GM19455 (cell line): ENCODE data around the gene GRK3.
"Not testable (repeated sequence)": the region's sequence is repeated elsewhere in the genome, so short reads cannot be mapped to it uniquely, and the experiment has no call there.

Source experiments
- ATAC-seq: cut with Tn5 transposase; IDR thresholded peaks from one replicate; pipeline ENCODE4 v1.9.1; 2021; ENCODE audit not compliant: unreplicated experiment

The GRK3 gene

DNA sequence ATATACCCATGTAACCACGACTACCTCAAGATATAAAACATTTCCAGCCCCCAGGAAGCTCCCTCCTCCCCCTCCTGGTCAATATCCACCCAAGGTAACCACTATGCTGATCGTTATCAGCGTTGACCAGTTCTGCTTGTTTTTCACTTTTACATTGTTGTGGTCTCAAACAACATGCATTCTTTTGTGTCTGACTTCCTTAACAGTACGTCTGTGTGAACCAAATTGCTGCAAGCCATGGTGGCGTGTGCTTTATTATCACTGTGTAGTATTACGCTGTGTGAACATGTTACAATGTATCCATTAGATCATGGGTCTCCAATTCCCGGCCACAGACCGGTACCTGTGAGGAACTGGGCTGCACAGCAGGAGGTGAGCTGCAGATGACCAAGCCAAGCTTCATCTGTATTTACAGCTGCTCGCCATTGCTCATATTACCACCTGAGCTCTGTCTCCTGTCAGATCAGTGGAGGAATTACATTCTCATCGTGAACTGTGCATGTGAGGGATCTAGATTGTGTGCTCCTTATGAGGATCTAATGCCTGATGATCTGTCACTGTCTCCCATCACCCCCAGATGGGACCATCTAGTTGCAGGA, 15.5 kb upstream of the GRK3 start:
- ATAC-seq: no peak

DNA sequence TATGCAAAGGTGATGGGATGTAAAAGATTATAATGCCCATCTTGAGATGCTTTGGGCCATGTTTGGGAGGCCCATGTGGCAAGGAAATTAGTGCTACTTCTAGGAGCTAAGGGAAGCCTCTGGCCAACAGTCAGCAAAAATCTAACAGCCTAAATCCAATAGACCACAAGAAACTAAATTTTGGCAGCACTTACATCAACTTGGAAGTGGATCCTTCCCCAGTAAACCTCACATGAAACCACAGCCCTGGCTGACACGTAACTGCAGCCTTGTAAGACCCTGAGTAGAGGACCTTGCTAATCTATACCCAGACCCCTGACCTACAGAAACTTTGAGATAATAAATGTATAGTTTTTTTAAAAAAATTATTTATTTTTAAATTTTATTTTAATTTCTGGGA, 13.1 kb upstream of the GRK3 start:
- ATAC-seq: no peak

DNA sequence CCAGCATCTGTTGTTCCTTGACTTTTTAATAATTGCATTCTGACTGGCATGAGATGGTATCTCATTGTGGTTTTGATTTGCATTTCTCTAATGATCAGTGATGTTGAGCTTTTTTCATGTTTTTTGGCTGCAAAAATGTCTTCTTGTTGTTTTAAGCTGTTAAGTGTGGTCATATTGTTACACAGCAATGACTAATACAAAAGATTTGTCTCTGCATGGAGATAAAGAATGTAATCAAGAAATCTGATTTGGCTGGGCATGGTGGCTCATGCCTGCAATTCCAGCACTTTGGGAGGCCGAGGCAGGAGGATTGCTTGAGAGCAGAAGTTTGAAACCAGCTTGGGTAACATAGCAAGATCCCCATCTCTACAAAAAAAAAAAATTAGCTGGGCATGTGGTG, 12.1 kb upstream of the GRK3 start:
- not testable (repeated sequence) for ATAC-seq

DNA sequence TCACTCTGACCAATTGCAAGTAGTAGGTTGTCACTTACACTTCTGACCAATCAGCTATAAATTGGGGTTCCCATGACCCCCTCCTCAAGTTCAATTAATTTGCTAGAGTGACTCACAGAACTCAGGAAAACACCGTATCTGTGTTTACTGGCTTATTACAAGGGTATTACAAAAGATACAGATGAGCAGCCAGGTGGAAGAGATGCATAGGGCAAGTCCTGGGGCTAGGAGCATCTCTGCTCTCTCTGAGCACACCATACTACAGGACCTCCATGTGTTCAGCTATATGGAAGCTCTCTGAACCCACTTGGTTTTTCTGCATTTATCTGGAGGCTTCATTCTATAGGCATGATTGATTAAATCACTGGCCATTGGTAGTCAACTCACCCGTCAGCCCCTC, 11.3 kb upstream of the GRK3 start:
- no peak for ATAC-seq

DNA sequence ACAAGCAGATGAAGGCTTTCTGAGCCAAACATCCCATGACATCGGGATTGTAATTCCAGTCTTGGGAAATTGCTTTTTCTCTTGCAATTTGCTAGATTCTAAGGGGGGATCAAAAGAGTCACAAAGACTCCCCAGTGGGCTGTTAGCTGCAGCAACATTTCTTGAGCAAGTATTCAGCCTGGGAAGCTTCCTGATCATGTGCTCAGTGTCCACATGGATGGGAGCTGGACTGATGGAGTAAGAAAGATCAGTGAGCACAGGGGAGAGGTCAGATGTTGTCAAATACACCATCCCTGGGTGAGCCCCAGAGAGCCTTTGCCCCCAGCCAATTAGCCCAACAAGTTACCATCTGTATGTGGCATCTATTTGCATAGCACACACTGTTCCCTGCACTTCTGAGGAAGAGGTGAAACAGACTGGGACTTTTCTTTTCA, 10.2 kb upstream of the GRK3 start:
- no peak for ATAC-seq

DNA sequence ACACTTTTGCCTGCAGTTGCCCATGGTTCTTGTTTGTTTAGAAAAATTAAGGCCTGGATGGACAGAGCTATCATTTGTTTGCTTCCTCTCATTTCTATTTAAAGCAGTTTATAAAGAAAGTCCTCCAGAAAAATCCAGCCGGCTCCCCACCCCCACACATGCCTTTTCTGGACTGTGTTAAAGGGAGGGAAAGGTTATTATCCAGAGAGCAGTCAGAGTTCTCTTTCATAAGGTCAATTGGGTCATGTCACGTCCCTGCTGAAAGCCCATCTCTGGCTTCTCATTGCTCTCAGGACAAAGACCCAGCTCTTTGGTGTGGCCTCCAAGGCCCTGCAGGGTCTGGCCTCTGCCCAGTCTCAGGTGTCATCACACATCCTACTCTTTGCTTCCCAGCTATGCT, 9.8 kb upstream of the GRK3 start:
- ATAC-seq: no peak

DNA sequence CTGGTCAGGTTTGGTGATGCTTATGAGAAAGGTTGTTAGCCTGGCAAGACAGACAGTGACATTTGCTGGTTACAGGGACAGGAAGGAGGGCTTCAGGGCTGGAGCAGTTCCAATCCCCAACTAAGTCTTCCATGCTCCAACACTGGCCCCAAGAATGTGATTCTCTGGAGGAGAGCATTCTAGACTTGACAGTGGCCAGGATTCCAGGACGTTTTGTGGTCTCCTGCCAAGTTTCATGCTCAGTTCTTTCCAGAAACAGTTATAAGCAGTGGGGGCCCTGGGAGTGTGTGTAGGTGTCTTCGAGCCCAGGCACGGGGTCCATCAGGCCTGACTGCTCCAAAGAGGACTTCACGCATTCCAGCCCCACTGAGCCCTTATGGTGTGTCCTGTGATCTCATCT, 8.9 kb upstream of the GRK3 start:
- no peak for ATAC-seq

DNA sequence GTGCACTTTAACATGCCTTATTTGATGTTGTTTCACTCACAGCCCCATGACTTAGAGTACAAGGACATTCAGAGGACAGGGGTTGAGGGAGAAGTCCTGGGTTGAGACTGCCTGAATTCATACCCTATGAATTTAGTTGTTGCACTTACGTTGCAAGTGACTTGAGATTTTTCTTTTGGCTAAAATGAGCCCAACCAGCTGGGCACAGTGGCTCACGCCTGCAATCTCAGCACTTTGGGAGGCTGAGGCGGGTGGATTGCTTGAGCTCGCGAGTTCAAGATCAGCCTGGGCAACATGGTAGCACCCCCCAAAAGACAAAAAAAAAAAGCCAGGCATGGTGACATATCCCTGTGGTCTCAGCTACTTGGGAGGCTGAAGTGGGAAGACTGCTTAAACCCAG, 7.3 kb upstream of the GRK3 start:
- ATAC-seq: no peak

DNA sequence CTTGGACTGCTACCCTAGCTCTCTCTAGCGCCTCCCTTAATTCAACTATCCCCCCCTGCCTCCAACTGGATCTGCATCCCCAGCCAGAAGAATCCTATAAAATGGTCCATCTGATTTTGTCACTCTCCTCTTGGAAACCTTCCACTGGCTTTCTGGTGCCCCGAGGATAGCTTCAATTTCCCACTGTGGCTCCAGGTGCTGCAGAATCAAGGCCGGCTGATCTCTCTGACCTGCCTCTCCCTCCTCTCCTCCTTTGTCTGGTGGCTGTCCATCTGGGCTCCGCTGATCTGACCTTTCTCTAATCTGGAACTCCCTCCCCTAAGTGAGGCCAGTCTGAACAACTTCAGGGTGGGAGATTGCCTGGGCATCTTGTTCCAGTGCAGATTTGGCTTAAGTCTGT, 6.1 kb upstream of the GRK3 start:
- no peak for ATAC-seq

DNA sequence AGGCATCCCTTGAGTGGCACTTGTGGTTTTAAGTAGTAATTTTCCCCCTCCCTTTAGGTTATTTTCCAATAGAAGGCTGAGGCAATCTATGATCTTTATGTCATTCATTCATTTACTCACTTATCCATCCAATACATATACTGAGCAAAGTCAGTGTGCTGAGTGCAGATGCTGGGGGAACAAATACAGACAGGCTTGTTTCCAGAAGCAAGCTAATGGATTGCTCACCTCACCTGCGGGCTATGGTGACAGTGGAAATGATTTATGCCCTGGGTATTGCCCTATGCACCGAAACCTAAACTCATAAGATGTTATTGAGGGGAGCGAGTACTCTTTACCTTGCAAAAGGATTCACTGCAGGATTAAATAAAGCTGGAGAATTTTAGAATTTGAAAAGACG, 4.6 kb upstream of the GRK3 start:
- ATAC-seq: not testable (repeated sequence)

DNA sequence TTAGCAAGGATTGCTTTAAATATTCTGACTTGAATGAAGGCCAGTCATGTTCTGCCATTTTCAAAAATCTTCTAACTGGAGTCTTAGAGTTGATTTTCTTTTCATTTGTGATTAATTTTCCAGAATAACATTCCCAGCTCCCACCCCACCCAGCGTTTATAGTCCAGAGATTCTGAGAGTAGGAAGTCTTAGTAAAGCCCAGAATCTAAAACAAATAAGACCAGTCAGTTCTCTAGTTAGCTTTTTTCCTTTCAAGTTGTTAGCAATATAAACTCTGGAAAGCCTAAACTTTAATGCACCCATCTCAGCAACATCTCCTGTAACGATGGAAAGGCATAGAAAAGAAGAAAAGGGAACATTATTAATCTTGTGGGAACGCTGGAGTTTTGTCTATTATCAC, 3.3 kb upstream of the GRK3 start:
- not testable (repeated sequence) for ATAC-seq

DNA sequence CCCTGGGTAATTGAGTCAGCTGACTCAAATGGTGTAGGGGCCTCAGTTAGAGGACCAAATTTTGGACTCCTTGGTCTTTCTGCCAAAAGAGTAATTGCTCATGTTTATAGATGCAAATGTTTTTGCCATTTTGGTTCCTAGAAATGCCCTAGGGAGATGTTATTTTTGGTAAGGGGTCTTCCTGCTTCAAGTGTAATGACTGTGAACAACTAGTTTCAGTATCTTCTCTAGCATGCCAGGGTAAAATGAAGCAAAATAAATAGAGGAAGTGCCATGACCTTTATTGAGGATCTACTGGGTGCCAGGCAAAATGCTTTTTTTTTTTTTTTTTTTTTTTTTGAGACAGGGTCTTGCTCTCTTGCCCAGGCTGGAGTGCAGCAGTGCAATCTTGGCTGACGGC, 2.5 kb upstream of the GRK3 start:
- not testable (repeated sequence) for ATAC-seq

DNA sequence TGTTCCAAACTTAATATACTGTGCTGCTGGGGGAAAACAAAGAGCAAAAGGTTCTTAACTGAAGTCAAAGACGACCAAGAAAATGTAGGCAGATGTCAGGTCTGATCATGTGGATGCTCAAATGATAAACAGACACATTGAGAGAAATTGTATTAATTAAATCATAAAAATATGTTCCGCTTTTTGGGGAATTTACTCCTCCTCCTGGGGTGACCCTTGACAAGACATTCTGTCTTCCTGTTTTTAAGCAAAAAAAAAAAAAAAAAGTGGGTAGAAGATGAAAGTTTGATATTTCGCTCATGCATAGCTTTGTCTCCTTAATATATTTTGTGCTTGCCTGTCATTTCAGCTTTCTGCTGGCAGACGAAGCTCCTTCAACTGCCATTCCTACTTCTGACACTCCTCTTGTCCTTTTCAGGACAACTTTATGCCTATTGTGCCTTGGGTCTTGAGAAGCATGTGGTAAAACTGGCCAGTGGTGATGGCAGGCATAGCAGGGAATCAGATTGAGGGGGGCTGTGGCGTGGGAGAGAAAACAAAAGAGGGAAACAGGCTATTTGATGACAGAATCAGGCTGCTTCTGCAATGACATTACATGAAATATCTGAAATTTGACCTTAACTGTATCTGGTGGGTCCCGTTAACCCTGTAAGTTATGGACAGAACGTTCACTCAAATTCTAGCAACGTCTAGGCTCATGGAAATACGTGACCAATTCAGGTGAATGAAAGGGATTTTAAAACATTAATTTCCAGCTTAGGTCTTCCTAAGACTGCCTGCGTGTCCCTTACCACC, 1.3 kb upstream of the GRK3 start:
- ATAC-seq: not testable (repeated sequence)

DNA sequence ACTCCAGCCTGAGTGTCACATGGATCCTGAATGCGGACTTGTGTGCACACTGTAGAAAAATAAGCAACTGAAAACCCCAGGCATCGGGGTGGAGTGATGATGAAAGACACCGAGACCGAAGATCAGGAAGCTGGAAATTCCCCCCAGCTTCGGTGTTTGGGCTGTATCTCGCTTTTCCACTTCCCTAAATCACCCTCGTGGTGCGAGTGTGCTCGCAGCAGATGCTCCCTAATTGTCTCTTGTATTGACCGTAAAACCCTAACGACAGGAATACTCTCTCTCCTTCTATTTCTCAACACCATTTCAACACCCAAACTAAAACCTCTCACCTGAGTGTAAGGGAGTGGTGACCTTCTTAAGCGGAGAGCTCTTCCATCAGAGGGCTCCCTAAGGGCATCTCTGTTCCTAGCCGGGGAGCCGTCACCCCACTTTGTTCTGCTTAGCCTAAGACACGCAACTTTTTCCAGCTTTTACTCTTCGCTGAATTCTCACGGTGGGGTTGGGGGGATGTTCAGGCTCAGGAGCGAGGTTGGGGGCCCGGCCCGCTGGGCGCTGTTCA, 635 bp upstream of the GRK3 start:
- peak; percentile 15 for ATAC-seq

DNA sequence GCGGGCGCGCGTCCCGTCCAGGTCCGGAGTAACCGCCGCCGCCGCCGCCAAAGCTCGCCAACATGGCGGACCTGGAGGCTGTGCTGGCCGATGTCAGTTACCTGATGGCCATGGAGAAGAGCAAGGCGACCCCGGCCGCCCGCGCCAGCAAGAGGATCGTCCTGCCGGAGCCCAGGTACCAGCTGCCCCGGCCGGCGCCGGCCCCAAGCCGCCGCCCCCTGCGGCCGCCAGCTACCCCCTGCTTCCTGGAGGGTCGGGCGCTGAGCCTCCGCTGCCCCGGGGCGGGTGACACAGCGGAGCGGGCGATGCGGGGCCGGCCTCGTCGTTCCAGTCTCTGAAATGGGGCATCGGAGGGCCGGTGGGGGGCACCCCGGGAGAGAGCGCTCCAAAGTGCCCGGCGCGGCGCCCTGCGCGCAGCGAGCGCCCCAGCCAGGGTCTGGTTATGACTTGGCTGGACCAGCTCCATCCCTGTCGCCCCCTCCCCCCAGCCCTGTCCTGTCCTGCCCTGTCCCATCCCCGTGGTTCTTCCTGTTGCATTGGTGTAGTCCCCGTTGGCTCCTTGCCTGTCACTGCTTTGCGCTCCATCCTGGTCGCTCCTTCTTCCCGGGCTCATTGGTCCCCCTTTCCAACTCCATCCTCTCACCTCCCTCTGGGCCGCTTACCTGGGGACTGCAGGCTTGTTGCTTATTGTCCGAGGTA, 653 bp downstream of the GRK3 start:
- ATAC-seq: no peak

DNA sequence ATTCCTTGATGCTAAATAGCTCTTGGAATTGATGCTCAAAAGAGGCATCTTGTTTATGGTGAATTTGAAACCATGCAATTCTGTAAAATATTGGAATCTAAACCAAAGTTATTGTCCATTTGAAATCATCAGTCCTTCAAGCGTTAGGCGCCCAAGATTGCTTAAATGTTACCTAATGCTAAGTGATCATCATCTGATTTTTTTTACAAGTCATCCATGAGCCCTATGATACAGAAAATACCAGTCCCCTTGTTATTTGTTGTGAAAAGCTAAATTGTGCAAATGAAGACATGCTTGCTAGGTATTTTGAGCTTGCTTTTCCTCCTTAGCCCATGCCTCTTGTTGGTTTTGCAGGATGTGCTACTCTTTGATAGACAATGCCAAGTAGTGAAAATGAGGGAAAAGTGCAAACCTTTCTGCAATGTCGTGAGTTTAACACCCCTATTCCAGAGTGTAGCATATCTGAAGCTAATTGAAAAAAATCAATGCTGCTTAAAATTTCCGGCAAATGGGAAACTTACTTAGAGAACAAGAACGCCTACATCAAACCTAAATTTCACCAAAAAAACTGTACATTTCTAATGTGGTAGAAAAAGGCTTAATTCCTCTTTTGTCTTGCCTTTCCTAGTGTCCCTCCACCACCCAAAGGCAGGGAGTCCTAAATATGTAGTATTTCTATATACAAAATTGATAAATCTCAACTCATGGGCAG, 1.9 kb downstream of the GRK3 start:
- ATAC-seq: no peak

DNA sequence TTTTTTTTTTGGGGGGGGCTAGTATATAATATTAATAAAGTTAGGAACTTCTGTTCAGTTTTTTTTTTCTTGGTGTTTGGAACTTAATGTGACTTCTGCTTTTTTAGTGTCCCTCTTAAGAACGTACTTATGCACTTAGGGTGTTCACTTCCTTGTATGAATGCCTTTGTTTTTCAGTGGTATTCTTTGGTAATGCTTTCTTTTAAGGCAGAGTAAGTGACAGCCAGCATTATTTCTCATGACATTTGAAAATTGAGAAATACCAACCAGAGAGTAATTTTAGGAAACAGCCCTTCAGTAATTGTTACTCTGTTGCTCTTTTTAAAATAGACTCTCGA, 2.4 kb downstream of the GRK3 start:
- ATAC-seq: no peak

DNA sequence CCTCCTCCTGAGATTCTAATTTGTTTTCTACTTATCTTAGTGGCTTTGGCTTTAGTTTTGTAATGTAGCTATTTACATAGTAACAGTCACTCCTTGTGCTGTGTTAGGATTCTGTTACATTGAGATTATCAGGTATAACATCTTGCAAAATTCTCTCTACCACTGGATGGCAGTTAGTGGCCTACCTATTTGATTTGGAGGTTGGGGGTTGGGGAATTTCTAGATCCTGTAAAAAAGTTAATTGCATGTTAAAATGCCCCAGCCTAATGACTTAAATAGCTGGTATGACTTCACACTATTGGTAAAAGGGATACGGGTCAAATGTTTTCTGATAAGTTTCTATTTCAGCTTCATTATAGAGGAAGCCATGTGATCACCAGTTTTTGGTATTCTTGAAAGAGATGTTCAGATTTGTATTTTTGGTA, 2.8 kb downstream of the GRK3 start:
- ATAC-seq: no peak

DNA sequence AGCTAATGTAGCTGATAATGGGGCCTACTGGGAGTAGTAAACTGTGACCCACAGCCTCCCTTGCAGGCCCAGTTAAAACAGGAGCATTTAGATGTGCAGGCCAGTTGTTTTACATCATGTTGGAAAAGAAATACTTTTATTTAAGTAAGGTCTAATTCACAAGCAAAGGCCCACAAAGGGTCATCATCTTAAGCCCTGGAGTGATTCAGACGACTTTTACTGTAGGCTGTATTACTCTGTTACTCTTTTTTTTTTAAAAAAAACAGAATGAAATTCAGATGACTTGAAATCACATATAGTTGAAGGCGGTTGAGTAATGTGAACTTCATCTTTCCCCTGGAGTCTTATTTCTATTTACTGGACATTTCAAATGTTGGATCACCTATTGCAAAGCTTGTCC, 3.6 kb downstream of the GRK3 start:
- ATAC-seq: not testable (repeated sequence)

DNA sequence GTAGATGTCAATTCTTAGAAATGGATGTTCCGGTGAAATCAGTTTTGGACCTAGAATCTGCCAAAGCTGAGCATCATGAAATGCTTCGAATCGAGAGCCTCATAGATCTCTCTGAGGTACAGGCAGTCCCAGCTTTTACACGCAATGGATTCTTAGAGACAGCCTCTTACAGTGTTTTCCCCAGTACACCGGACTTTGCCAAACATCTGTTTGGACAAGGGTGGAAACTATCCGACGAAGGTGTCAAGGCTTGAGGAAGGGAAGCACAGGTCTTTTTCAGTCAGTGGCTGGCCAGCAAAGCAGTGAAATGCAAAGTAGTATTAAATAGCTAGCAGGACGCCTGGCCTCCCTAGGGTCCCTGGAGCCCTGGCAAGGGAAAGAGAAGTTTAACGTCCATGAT, 4.9 kb downstream of the GRK3 start:
- ATAC-seq: no peak

DNA sequence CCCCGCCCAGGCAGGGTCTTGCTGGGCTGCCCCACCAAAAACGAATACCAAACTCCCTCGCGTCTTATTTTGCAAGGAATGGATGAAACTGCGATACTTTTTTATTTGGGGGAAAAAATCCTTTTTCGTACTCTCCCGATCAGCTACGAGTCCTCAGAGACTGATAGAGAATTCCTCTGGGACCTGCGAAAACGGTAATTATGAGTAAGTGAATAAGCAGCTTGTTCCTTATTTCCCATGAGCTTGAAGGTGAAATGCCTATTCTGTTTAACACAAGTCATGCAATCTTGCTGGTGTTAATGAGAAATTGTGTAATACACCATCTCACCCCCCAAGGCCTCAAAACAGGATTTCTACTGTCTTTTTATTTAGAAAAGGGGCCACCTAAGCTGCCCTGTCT, 5.5 kb downstream of the GRK3 start:
- no peak for ATAC-seq
